Thoracic aorta (tissue), 2 donors: Measurements from ENCODE around the gene CCT6A. TPM values are rescaled to one million over a fixed set of nuclear protein-coding genes. Genes with fewer than 3 reads are reported as not detected.
"Not testable (repeated sequence)": the region's sequence is repeated elsewhere in the genome, so short reads cannot be mapped to it uniquely, and the experiment has no call there.

Experiments
- ATAC-seq: fragments of 150-250 bp; one replicate; pipeline ENCODE4 v1.8.0; 2017; ENCODE audit warnings: low read depth; ENCODE audit not compliant: insufficient number of reproducible peaks, low FRiP score
- DNase-seq: peaks from one replicate; pipeline ENCODE4 v3.0.0-alpha.2; 2020; ENCODE audit warnings: low spot score
- H3K27ac ChIP-seq, 2 donors: fragments of 200-600 bp; sonication (generic); 1 replicate in 1 of 2; 2 replicates in 1 of 2; pipeline ENCODE4 v1.5.1; 2016; ENCODE audit warnings: mild to moderate bottlenecking in 2 of 2, moderate library complexity in 2 of 2
- H3K27me3 ChIP-seq: fragments of 200-600 bp; sonication (generic); replicated peaks from 2 replicates; pipeline ENCODE4 v1.6.0; 2016; ENCODE audit warnings: mild to moderate bottlenecking; ENCODE audit not compliant: insufficient read depth
- H3K36me3 ChIP-seq: fragments of 200-600 bp; sonication (generic); one replicate; pipeline ENCODE4 v1.5.1; 2016
- H3K4me1 ChIP-seq, 2 donors: fragments of 200-600 bp; sonication (generic); 1 replicate in 1 of 2; 2 replicates in 1 of 2; pipeline versions ENCODE4 v1.5.1 to v1.6.0; 2016; ENCODE audit warnings: low read depth in 2 of 2, mild to moderate bottlenecking in 1 of 2; ENCODE audit not compliant: control insufficient read depth in 1 of 2
- H3K4me3 ChIP-seq: fragments of 200-600 bp; sonication (generic); 2 replicates; pipeline ENCODE4 v1.5.1; 2016; ENCODE audit warnings: mild to moderate bottlenecking
- H3K9me3 ChIP-seq: fragments of 200-600 bp; sonication (generic); 2 replicates; pipeline ENCODE4 v1.5.1; 2016
- total RNA-seq, 2 donors: library from RNA; depleted of rRNA; stranded (reverse); fragments of >200 nt; gene quantifications; one replicate each; pipeline versions ENCODE4 v1.1.0 to v1.2.3, GENCODE V29; 2016
- TF ChIP-seq, protein P1 (sequence below): fragments of 200-600 bp; sonication (generic); IDR thresholded peaks from one replicate; pipeline ENCODE4 v1.5.1; 2019; ENCODE audit warnings: antibody characterized with exemption

CCT6A gene
- total RNA-seq, 2 donors from 2014 or later, result 41.8 to 96.9 TPM

DNA sequence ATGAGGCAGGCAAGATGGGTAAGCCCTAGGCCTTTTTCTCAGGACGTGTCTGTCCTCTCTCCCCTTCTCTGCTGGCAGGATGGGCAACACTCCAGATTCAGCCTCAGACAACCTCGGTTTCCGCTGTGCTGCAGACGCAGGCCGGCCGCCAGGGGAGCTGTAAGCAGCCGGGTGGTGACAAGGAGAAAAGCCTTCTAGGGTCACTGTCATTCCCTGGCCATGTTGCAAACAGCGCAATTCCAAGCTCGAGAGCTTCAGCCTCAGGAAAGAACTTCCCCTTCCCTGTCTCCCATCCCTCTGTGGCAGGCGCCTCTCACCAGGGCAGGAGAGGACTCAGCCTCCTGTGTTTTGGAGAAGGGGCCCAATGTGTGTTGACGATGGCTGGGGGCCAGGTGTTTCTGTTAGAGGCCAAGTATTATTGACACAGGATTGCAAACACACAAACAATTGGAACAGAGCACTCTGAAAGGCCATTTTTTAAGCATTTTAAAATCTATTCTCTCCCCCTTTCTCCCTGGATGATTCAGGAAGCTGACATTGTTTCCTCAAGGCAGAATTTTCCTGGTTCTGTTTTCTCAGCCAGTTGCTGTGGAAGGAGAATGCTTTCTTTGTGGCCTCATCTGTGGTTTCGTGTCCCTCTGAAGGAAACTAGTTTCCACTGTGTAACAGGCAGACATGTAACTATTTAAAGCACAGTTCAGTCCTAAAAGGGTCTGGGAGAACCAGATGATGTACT, 28.1 kb downstream of the CCT6A start:
- peak overlapping the region; percentile 84 to 91 for H3K27ac ChIP-seq
- TF ChIP-seq, protein P1, sequence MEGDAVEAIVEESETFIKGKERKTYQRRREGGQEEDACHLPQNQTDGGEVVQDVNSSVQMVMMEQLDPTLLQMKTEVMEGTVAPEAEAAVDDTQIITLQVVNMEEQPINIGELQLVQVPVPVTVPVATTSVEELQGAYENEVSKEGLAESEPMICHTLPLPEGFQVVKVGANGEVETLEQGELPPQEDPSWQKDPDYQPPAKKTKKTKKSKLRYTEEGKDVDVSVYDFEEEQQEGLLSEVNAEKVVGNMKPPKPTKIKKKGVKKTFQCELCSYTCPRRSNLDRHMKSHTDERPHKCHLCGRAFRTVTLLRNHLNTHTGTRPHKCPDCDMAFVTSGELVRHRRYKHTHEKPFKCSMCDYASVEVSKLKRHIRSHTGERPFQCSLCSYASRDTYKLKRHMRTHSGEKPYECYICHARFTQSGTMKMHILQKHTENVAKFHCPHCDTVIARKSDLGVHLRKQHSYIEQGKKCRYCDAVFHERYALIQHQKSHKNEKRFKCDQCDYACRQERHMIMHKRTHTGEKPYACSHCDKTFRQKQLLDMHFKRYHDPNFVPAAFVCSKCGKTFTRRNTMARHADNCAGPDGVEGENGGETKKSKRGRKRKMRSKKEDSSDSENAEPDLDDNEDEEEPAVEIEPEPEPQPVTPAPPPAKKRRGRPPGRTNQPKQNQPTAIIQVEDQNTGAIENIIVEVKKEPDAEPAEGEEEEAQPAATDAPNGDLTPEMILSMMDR, result peak; percentile 85

DNA sequence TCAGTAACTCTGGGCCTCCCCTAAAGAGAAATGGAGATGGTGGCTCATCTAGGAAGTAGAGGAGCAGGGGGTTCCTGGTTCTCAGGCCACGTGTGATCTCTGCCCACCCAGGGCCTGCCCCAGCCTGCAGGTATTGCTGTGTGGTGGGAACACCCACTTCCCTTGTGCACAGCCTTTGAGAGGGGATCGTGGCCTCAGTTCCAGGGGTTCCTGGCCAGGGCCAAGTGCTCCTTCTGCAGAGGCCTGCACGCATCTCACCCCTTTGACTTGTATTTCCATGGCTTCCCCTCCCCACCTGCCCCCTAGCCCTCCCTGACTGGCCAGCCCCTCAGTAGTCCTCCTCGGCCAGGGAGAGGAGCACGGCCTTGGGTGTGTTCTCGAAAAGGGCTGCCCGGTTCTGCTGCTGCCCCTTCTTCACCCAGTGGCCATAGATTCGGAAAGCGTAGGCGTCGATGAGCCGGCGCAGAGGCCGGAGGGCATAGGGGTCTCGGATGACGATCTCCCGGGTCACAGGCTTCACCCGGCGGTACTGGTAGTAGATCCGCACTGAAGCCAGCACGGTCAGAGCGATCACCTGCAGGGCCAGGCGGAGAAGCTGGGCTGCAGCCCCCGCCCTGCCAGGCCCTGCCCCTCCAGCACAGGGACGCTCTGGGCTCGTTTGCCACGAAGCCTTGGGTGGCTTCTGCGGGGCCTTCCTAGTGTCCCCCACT, 29.3 kb downstream of the CCT6A start:
- Histone ChIP-seq H3K27ac (peak overlapping the region; percentile 84 to 91), H3K4me1 (peaks cover 25 to 56% of the 10 kb centered on the region in 2 donors), H3K36me3 (peaks cover 15% of the 10 kb centered on the region)
- not testable (repeated sequence) for DNase-seq, ATAC-seq, H3K9me3 ChIP-seq, H3K27me3 ChIP-seq, H3K4me3 ChIP-seq

More for the DNA sequence above, 28.1 kb downstream of the CCT6A start:
- Histone ChIP-seq H3K27me3 (no peaks in the 10 kb centered on the region), H3K9me3 (no peaks in the 10 kb centered on the region), H3K4me1 (peaks cover 25 to 58% of the 10 kb centered on the region in 2 donors), H3K4me3 (peak overlapping the region; percentile 40), H3K36me3 (peaks cover 15% of the 10 kb centered on the region)
- DNase-seq (peak; percentile 50), ATAC-seq (peak; percentile 82)

- Histone ChIP-seq H3K4me1 (peaks cover 25 to 56% of the 10 kb centered on the region in 2 donors), H3K27ac (peak overlapping the region; percentile 13 to 50), H3K27me3 (no peaks in the 10 kb centered on the region), H3K36me3 (peaks cover 13% of the 10 kb centered on the region), H3K9me3 (no peaks in the 10 kb centered on the region), H3K4me3 (no peak overlapping the region)
- no peak for DNase-seq
- TF ChIP-seq, protein P1, result no peak
- ATAC-seq, result no peak
Observed at GRCh38 chr7:56081626-56082340, 30.2 kb downstream of the CCT6A start.

- H3K27ac ChIP-seq, result peak overlapping the region; percentile 50 to 57
- H3K4me3 ChIP-seq, result no peak overlapping the region
- TF ChIP-seq, protein P1, result no peak
- H3K27me3 ChIP-seq, result no peaks in the 10 kb centered on the region
- H3K4me1 ChIP-seq, result peaks cover 25 to 51% of the 10 kb centered on the region in 2 donors
- ATAC-seq (no peak), DNase-seq (no peak)
- H3K9me3 ChIP-seq, result no peaks in the 10 kb centered on the region
- H3K36me3 ChIP-seq, result peaks cover 13% of the 10 kb centered on the region
Observed at GRCh38 chr7:56083150-56083785, 31.7 kb downstream of the CCT6A start.

DNA sequence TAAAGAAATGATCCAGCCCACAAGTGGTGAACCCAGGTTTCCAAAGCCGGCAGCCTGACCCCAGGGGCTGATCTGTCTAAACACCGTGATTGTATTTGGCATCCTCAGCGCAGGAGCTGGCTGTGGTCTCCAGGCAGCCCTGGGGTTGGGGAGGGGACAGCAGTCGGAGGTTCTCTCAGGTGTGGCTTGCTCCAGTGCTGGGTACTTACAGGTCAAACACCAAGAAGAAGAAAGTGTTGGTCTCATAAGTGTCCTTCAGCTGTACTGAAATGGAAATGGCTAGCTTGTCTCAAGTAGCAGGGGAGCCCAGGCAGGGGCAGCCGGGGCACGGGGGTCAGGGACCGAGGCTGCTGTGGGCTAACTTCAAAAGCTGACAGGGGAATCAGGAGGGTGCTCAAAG, 35.2 kb downstream of the CCT6A start:
- TF ChIP-seq, protein P1, result no peak
- Histone ChIP-seq H3K27ac (no peak overlapping the region), H3K4me1 (peaks cover 3 to 35% of the 10 kb centered on the region in 2 donors), H3K27me3 (no peaks in the 10 kb centered on the region), H3K9me3 (no peaks in the 10 kb centered on the region), H3K4me3 (no peak overlapping the region), H3K36me3 (peaks cover 10% of the 10 kb centered on the region)
- ATAC-seq, result no peak
- DNase-seq, result no peak
